IMR-90 (cell line): ENCODE measurements around the gene SYT17. TPM values are rescaled to one million over a fixed set of nuclear protein-coding genes. Genes with fewer than 3 reads are reported as not detected.

Experiments used
- ATAC-seq: fragments of 200-7000 bp; cut with Tn5 transposase; 2 replicates; pipeline ENCODE4 v1.9.1; 2020; ENCODE audit warnings: low read depth, mild to moderate bottlenecking, moderate library complexity
- BruUV-seq: library from RNA; stranded (reverse); fragments of 400-500 nt; replicated peaks from 2 replicates; lab custom pipeline; 2021; lab: Mats Ljungman, UMichigan
- CTCF ChIA-PET: fragments of 300-600 bp; formaldehyde crosslinking; extraction: SDS; loops from one replicate; lab custom pipeline; 2021; ENCODE audit warnings: antibody characterized with exemption; lab: Yijun Ruan, JAX
- POLR2A ChIA-PET: fragments of 300-600 bp; sonication (Branson Sonifier 250); formaldehyde crosslinking; loops from one replicate; lab custom pipeline; 2022; ENCODE audit warnings: antibody characterized with exemption; ENCODE audit not compliant: unreplicated experiment; lab: Charles Lee
- DNase-seq: peaks from one replicate; pipeline ENCODE4 v3.0.0; 2013
- H2AFZ ChIP-seq: replicated peaks from 2 replicates; pipeline ENCODE3; 2013; ENCODE audit warnings: low read length, mild to moderate bottlenecking; ENCODE audit not compliant: poor library complexity
- H2AK5ac ChIP-seq: 2 replicates; pipeline ENCODE4 v1.6.1; 2013; ENCODE audit warnings: low read depth, low read length, inconsistent platforms
- H2AK9ac ChIP-seq: replicated peaks from 2 replicates; pipeline ENCODE3; 2013; ENCODE audit warnings: mild to moderate bottlenecking, low read depth, low read length, moderate library complexity; ENCODE audit not compliant: poor library complexity
- H2BK120ac ChIP-seq: 2 replicates; pipeline ENCODE4 v1.6.1; 2013; ENCODE audit warnings: low read depth, low read length, inconsistent platforms
- H2BK15ac ChIP-seq: 3 replicates; pipeline ENCODE4 v1.6.1; 2013; ENCODE audit warnings: low read depth, low read length, inconsistent platforms
- H2BK20ac ChIP-seq: 2 replicates; pipeline ENCODE4 v1.6.1; 2013; ENCODE audit warnings: low read depth, mild to moderate bottlenecking, inconsistent platforms, low read length, moderate library complexity
- H2BK5ac ChIP-seq: 2 replicates; pipeline ENCODE4 v1.6.1; 2013; ENCODE audit warnings: mild to moderate bottlenecking, low read depth, low read length, inconsistent platforms; ENCODE audit not compliant: poor library complexity, severe bottlenecking
- H3K14ac ChIP-seq: replicated peaks from 2 replicates; pipeline ENCODE4 v1.6.1; 2013; ENCODE audit warnings: low read depth, low read length, inconsistent platforms
- H3K18ac ChIP-seq: 2 replicates; pipeline ENCODE4 v1.6.1; 2013; ENCODE audit warnings: low read depth, low read length, control low read depth
- H3K23ac ChIP-seq: 2 replicates; pipeline ENCODE4 v1.6.1; 2013; ENCODE audit warnings: low read depth, low read length, inconsistent platforms
- H3K27ac ChIP-seq: 2 replicates; pipeline ENCODE4 v1.5.1; 2013; ENCODE audit warnings: mild to moderate bottlenecking, control low read depth, low read length; ENCODE audit not compliant: insufficient read depth
- H3K27me3 ChIP-seq: 2 replicates; pipeline ENCODE4 v1.6.1; 2013; ENCODE audit warnings: low read length; ENCODE audit not compliant: control insufficient read depth, insufficient read depth
- H3K36me3 ChIP-seq: 2 replicates; pipeline ENCODE4 v1.6.1; 2013; ENCODE audit warnings: low read length, mixed read lengths; ENCODE audit not compliant: control insufficient read depth, insufficient read depth
- H3K4ac ChIP-seq: 2 replicates; pipeline ENCODE4 v1.6.1; 2013; ENCODE audit warnings: low read depth, low read length, inconsistent platforms
- H3K4me1 ChIP-seq: 2 replicates; pipeline ENCODE4 v1.6.1; 2013; ENCODE audit warnings: low read length, mixed read lengths; ENCODE audit not compliant: control insufficient read depth, insufficient read depth
- H3K4me2 ChIP-seq: 2 replicates; pipeline ENCODE4 v1.6.1; 2013; ENCODE audit warnings: low read depth, mild to moderate bottlenecking, control low read depth, low read length, moderate library complexity
- H3K4me3 ChIP-seq: 2 replicates; pipeline ENCODE4 v1.5.1; 2013; ENCODE audit warnings: low read depth, mild to moderate bottlenecking, control low read depth, low read length, moderate library complexity; ENCODE audit not compliant: insufficient read depth
- H3K56ac ChIP-seq: 2 replicates; pipeline ENCODE4 v1.6.1; 2013; ENCODE audit warnings: low read length, inconsistent platforms; ENCODE audit not compliant: insufficient read depth; ENCODE audit errors: extremely low read depth
- H3K79me1 ChIP-seq, 2 experiments: 2 replicates each; pipeline ENCODE4 v1.6.1; 2013; ENCODE audit warnings: low read length in 2 of 2, inconsistent platforms in 1 of 2, low read depth in 1 of 2
- H3K9ac ChIP-seq: 2 replicates; pipeline ENCODE4 v1.6.1; 2013; ENCODE audit warnings: low read depth, low read length, control low read depth
- H3K9me1 ChIP-seq: 2 replicates; pipeline ENCODE4 v1.6.1; 2013; ENCODE audit warnings: low read length, inconsistent platforms; ENCODE audit not compliant: insufficient read depth
- H3K9me3 ChIP-seq: 2 replicates; pipeline ENCODE4 v1.6.1; 2013; ENCODE audit warnings: low read length; ENCODE audit not compliant: control insufficient read depth, insufficient read depth
- H4K20me1 ChIP-seq: 2 replicates; pipeline ENCODE4 v1.6.1; 2013; ENCODE audit warnings: low read length, inconsistent platforms; ENCODE audit not compliant: insufficient read depth
- H4K5ac ChIP-seq: 2 replicates; pipeline ENCODE4 v1.6.1; 2013; ENCODE audit warnings: mild to moderate bottlenecking, low read depth, low read length, control low read depth
- H4K8ac ChIP-seq, 2 experiments: 2 replicates each; pipeline ENCODE4 v1.6.1; 2013; ENCODE audit warnings: low read depth in 2 of 2, low read length in 2 of 2, control low read depth in 1 of 2, inconsistent platforms in 1 of 2
- H4K91ac ChIP-seq: 2 replicates; pipeline ENCODE4 v1.6.1; 2013; ENCODE audit warnings: low read depth, low read length, inconsistent platforms; ENCODE audit not compliant: insufficient read depth
- CEBPB ChIP-seq: IDR thresholded peaks from 2 replicates; pipeline ENCODE4 v1.6.1; 2012; ENCODE audit warnings: low read depth, low read length, improper control_type of control experiment
- CHD1 ChIP-seq: IDR thresholded peaks from 2 replicates; pipeline ENCODE4 v1.6.1; 2012; ENCODE audit warnings: low read depth, low read length, improper control_type of control experiment
- CTCF ChIP-seq: conservative IDR thresholded peaks from 2 replicates; pipeline ENCODE4 v1.5.1; 2012; ENCODE audit warnings: mild to moderate bottlenecking, low read depth, low read length, improper control_type of control experiment
- FOS ChIP-seq: fragments of 150-350 bp; IDR thresholded peaks from 2 replicates; pipeline ENCODE4 v1.6.1; 2016; ENCODE audit warnings: low read depth, low read length
- MAFK ChIP-seq: IDR thresholded peaks from 2 replicates; pipeline ENCODE4 v1.6.1; 2012; ENCODE audit warnings: low read depth, low read length, improper control_type of control experiment
- MAZ ChIP-seq: IDR thresholded peaks from 2 replicates; pipeline ENCODE4 v1.6.1; 2012; ENCODE audit warnings: low read depth, mild to moderate bottlenecking, low read length, improper control_type of control experiment, moderate library complexity, borderline replicate concordance
- MXI1 ChIP-seq: IDR thresholded peaks from 2 replicates; pipeline ENCODE4 v1.6.1; 2012; ENCODE audit warnings: low read depth, mild to moderate bottlenecking, low read length, moderate library complexity, borderline replicate concordance
- NFE2L2 ChIP-seq: fragments of 150-350 bp; IDR thresholded peaks from 2 replicates; pipeline ENCODE4 v1.6.1; 2016; ENCODE audit warnings: low read depth, mild to moderate bottlenecking, low read length
- POLR2A ChIP-seq: IDR thresholded peaks from 2 replicates; pipeline ENCODE4 v1.6.1; 2012; ENCODE audit warnings: mild to moderate bottlenecking, low read depth, low read length
- RCOR1 ChIP-seq: IDR thresholded peaks from 2 replicates; pipeline ENCODE4 v1.6.1; 2012; ENCODE audit warnings: mild to moderate bottlenecking, low read length, improper control_type of control experiment; ENCODE audit not compliant: insufficient replicate concordance
- USF2 ChIP-seq: fragments of 150-350 bp; IDR thresholded peaks from 2 replicates; pipeline ENCODE4 v1.6.1; 2017; ENCODE audit warnings: mild to moderate bottlenecking, antibody characterized with exemption, low read length, low read depth
- WGBS, 2 experiments: methylation state at CpG; one replicate each; pipeline versions ENCODE4 v1.1.5 to v1.1.7; 2013; ENCODE audit warnings: missing lambda C conversion rate in 2 of 2; ENCODE audit not compliant: insufficient read length in 1 of 2; ENCODE audit errors: extremely low coverage in 2 of 2; 5-methylcytosine and 5-hydroxymethylcytosine counted together
- dilution Hi-C: fragments of 300-500 bp; cut with HindIII; formaldehyde crosslinking; loops from one replicate; pipeline ENCODE4 v1.14.3; 2018; ENCODE audit warnings: low sequenced_read_pairs; ENCODE audit not compliant: unreplicated experiment
- in situ Hi-C: fragments of 300-500 bp; cut with MboI; formaldehyde crosslinking; loops from 3 replicates; pipeline ENCODE4 v1.14.3; 2019; ENCODE audit warnings: low sequenced_read_pairs, inconsistent platforms, mixed read lengths
- intact Hi-C: fragments of 100-400 bp; cut with micrococcal nuclease; formaldehyde crosslinking; loops from 2 replicates; pipeline ENCODE4 v1.10.0; 2022
- polyA plus RNA-seq, 3 experiments: library from polyadenylated mRNA; depleted of rRNA; stranded (reverse); fragments of >200 nt; gene quantifications; 2 replicates each; pipeline ENCODE4 v1.2.3, GENCODE V29; 2012; ENCODE audit warnings: low replicate concordance in 1 of 3
- total RNA-seq: library from RNA; depleted of rRNA; stranded (reverse); fragments of >200 nt; gene quantifications from 2 replicates; pipeline ENCODE4 v1.2.3, GENCODE V29; 2012

The SYT17 gene
- total and polyA plus RNA-seq, 2 of the 4 experiments (the other 2 are of a cell fraction): not detected

- Histone ChIP-seq H3K9me1 (no peaks in the 10 kb centered on the region), H3K4me1 (no peaks in the 10 kb centered on the region), H3K79me1 (no peaks in the 10 kb centered on the region), H3K9me3 (no peaks in the 10 kb centered on the region), H3K4me2 (no peak overlapping the region), H3K9ac (no peak overlapping the region), H3K36me3 (no peaks in the 10 kb centered on the region), H3K14ac (no peak overlapping the region), H2AK9ac (no peak overlapping the region), H4K91ac (no peak overlapping the region), H3K18ac (no peak overlapping the region), H2BK5ac (no peak overlapping the region), H3K27ac (no peak overlapping the region), H3K56ac (no peak overlapping the region), H2AFZ (no peak overlapping the region), H2AK5ac (no peak overlapping the region), H4K8ac (no peak overlapping the region), H4K20me1 (no peaks in the 10 kb centered on the region), H2BK15ac (no peak overlapping the region), H2BK20ac (no peak overlapping the region), H3K4ac (no peak overlapping the region), H3K23ac (no peak overlapping the region), H2BK120ac (no peak overlapping the region), H4K5ac (no peak overlapping the region), H3K27me3 (peaks cover 45% of the 10 kb centered on the region), H3K4me3 (no peak overlapping the region)
- ATAC-seq (no peak), DNase-seq (no peak)
- POLR2A ChIA-PET: no interaction called here
- BruUV-seq: no TSS peak
- TF ChIP-seq NFE2L2 (no peak), MAFK (no peak), POLR2A (no peak), CEBPB (no peak), CHD1 (no peak), FOS (no peak), USF2 (no peak), CTCF (no peak), MAZ (no peak), MXI1 (no peak), RCOR1 (no peak)
- intact Hi-C loops: no loop called here
- in situ Hi-C loops: no loop called here
- CTCF ChIA-PET: no interaction called here
- no CpG with 5 or more reads among the region's 8 CpGs for WGBS, 2 experiments
- dilution Hi-C loops: no loop called here
Observed at GRCh38 chr16:19173059-19173458, 5.0 kb downstream of the SYT17 start.
